GM18526 (cell line): Measurements from ENCODE around the gene LIPJ.
A peak's percentile ranks its signal among the peaks of the same experiment; 100 is the strongest.

Source experiments
- POLR2A ChIP-seq: IDR thresholded peaks from 3 replicates; pipeline ENCODE4 v1.6.1; 2011; ENCODE audit not compliant: insufficient read length; ENCODE audit errors: extremely low read depth

LIPJ gene

DNA sequence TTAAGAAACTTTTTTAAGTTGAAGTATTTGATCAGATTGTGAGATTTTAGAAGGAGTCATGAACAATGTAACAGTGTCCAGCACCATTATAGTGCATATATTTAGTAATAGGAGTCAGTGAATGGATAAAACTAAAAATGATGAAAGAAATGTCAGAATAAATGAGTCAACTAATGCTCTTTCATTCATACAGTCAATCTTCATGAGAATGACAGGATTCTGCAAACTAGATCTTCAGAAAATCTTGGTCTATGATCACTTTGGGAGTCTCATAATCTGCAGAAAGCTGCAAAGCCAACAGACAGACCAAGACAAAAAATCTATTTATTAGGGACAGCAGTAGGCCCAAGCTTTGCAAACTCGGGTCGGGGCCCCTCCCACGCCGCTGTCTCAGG is 4.2 kb upstream of the LIPJ start:
- no peak for TF ChIP-seq POLR2A

DNA sequence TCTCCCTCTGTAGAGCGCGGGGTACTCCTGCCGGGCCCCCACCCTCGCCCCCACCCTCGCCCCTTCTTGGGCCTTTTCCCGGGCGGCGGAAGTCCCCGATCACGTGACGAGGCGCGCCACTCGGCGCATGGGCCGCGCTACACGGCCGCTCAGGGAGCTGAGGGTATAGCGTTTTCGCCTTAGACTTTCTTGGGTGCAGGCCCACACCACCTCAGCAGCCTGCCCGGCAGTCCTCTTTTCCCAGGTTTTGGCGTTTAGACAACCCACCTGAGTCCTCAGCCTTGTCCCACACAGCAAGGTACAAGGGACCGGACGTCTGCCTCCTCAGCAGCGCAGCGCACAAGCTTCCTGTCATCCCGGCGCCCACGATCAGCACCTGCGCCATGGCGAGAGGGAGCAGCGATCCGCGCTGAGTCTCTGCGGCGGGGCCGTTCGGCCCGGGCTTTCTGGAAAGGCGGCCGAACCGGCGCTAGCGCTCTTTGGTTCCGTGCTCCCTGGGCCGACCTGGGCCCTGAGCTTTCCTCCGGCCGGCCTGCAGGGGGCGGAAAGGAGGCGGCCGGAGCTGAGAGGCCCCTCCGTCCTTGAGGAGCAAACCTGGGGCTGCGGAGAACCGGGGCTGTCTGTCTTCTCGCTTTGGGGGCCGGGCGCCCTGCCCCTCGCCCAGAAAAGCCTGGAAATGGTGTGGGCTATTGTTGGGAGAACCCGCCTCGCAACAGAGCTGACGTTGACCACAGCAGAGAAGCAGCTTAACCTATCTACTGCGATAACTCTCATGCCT is 3.6 kb upstream of the LIPJ start, which contains the start of gene RNLS:
TSS of gene RNLS (minus strand) at position 513 of the 778 bp plus-strand sequence.
- peak; percentile 80 for TF ChIP-seq POLR2A

DNA sequence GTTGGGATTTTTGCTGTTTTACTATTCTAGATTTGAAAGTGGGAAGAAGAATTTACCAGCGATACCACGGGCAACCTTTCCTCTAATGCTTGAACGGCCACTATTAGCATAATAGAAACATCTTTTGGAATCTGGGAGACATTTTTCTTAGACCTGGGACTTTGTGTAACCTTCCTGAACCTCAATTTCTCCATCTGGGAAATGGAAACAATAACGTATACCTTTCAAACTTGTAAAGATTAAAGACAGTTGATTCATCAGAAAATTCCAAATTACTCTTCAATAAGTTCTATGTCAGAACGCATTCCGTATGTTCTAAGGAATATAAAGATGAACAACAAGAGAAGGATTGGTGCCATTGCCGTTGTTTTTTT is 3.0 kb upstream of the LIPJ start:
- TF ChIP-seq POLR2A: no peak

DNA sequence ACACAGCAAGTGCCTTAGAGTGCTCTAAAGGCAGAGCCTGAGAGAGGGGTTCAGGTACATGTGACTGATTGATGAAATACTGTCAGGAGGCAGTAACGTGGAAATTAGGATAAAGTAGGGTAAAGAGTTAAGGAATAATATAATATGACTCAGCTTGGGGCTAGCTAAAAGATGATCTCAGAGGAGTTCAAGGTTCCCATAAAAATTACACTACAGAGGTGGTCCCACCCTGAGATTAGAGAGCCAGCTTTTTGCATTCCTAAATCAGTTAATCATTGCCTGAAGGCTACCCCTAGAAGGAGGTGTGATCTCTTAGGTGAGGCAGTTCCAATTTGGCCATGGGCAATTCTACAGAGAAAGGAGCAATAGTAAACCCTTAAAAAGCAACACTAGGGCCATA is 5.8 kb downstream of the LIPJ start:
- TF ChIP-seq POLR2A: no peak

DNA sequence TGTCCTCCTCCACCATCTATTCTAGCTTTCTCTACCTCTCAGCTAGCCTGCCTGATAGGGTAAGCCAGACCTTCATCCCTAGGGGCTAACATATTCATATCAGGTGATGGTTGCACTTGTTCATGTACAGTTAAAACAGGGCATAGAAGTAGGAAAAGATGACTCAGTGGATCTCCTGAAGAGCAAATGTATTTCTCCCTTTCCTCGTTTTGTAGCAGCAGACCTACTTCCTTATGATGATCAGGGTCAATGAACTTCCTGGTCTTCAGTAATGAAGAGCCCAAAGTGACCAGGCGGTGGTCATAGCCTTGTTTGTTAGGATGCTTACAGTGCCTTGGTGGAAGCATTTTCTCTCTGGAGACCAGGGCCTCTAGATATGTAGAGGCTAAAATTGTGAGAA is 6.3 kb downstream of the LIPJ start:
- TF ChIP-seq POLR2A: no peak

DNA sequence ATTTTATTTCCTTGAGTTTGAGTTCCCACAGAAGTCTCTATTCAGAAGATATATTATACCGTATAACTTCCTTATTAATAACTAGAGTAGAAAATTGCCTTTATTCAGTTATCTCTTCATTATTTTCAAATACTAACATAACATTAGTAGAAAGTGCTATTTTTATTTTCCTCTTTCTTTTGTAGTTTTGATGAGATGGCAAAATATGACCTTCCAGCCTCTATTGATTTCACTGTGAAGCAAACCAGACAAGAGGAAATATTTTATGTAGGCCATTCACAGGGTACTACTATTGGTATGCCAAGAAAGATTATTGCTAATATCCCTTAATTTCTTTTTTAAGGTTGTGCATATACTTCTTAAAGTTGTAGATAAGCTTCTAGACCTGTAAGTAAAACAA is 7.9 kb downstream of the LIPJ start:
- TF ChIP-seq POLR2A: no peak

DNA sequence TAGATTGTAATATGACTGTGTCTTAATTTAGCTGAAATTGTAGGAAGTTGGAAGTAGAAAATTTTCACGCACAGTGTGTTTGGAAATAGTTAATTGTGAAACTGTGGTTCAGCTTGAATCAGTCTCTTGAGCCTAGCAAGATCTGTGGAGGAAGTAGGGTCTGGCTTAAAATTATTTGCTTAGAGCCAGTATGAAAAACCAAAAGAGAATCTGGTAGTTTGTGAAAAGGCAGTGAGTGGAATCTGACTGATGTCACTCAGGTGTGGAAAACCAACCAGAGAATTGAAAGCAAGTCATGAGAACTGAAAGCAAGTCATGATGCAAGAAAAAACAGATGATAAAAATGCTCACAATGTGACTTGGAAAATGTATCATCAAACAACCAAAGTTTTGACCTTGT is 11.5 kb downstream of the LIPJ start:
- no peak for TF ChIP-seq POLR2A

DNA sequence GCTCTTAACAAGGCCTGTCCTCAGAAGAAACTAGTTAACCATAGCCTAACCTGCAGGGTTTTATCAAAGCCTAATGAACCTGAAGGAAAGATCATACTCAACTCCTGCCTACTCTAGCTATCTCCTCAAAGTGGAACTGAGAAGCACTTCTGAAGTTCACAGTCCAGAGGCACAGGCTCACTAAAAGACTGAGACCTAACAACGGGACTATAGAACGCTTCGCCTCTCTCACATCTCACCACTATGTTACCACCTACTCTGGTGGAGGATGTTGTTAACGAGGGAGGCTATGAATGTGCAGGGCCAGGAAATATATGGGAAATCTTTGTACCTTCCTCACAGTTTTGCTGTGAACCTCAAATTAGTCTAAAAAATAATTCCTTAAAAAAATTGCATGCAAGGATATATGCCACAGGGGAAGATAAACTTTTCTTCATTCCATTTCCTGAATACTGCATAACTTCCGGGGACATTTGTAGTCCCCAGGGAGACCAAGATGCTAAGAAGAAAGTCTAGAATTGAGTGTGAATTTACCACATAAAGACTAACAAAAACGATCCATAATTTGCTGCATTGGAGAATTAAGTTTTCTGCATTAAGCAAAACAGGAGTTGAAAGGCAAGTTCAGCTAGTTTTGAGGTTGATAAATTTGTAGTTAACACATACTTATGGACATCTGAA is 21.6 kb downstream of the LIPJ start:
- no peak for TF ChIP-seq POLR2A

DNA sequence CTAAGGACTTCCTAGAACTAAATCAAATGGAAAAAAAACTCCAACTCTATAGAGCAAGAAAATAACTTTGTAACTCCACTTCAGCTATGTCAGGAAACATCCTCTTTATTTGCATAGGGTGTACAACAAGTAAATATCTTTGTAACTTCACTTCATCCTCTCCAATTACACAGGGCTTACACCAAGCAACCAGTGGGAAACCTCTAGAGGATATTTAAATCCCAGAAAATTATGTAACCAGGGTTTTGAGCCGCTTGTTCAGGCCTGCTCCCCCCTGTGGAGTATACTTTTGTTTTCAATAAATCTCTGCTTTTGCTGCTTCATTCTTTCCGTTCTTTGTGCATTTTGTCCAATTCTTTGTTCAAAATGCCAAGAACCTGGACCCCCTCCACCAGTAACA is 22.2 kb downstream of the LIPJ start:
- TF ChIP-seq POLR2A: no peak

DNA sequence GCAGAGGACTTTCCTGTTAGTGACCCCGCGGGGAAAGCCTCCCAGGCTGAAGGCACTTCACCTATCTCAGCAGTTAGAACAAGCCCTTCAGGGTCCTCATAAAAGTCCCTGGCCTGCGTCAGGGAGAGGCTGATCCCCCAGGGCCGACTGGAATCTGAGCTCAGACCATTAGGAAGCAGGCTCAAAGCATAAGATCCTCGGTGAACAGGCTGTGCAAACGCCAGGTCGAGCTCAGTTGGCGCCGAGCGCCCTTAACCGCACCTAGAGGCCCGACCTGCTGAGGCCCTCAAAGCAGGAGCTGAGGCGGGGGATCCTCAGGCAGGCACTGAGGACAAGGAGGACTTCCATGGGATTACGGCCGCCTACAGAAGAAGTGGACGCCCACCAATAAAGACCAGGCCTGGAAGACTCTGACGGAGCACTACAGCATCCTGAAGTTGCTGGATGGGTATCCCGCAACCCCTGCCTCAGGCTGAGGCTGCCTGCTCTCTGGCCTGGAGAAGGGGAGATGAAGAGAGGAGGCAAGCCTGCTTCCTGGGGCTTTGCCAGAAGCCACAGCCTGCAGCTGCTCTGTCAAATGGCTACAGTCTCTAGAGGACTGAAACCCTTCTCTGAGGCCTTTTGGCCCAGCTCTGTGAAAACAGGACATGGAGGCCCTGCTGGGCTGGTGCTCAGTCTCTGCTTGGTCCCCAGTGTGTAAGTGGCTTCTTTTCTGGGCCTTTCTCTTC is 29.9 kb downstream of the LIPJ start:
- TF ChIP-seq POLR2A: no peak

DNA sequence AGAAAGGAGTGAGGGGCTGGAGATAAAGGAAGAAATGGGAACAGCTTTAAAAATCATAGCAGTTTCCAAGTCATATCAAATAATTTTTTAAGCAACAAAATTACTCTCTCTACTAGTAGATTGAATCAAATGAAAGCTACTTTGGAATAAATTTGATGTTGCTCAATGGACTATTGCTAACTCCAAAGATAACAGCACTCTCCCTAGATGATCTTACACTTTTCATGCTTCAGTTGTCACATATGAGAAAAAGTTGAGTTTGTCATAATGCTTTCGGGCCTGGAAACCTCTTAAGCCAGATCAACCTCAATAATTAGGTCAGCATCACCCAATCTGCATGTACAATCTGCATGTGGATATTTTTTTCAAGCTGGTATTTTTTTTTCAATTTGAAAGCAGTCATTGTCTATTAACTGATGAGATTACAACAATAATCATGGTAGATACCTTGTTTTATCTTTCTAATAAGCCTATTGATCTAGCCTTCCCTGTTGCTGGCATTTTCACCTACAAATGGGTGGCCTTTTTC is 31.3 kb downstream of the LIPJ start:
- no peak for TF ChIP-seq POLR2A

DNA sequence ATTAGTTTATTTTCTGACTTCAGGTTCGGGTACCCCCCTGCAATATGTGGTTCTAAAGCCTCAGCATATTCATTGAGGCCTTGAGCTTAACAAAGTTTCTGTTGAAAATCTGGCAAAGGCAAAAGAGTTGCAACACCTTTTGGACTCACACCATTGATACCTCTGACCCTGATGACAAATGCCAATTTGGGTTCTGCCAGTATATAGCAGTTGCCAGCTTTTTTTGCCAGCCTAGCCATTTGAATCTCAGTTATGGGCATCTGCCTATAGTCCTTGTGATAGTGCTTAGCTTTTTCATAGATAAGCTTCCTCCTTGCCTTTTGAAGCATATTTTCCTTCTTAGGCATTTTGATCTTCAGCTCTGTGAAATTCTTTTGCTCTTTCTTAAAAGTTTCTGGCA is 31.9 kb downstream of the LIPJ start:
- no peak for TF ChIP-seq POLR2A

DNA sequence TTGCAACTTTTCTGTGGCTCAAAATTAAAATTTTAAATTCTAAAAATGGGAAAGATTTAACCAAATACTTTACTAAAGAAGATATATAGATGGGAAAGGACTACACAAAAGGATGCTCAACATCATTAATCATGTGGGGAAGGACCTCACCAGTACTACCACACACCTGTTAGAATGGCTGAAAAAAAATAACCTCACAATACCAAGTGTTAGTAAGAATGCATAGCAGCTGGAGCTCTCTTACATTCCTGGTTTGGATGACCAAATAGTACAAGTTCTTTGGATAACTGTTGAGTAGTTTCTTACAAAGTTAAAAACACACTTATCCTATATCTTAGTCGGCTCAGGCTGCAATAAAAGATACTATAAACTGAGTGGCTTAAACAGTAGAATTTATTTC is 33.9 kb downstream of the LIPJ start:
- no peak for TF ChIP-seq POLR2A

DNA sequence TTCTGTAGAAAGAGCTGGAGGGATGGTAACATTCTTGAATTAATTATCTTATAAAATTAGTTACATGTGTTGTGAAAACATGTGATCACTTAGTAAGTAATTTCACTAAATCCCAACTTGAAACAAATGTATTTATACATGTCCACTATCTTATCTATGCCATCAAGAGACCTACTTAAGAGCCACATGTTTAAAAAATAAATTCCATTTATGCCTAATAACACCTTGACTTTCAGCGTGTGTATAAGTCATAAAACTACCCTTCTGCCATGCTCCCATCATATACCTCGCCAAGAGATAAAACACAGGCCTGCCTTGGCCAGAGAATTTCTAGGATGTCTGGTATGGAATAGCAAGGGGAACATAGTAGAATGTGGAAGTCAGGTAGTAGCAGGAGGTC is 37.3 kb downstream of the LIPJ start:
- no peak for TF ChIP-seq POLR2A

DNA sequence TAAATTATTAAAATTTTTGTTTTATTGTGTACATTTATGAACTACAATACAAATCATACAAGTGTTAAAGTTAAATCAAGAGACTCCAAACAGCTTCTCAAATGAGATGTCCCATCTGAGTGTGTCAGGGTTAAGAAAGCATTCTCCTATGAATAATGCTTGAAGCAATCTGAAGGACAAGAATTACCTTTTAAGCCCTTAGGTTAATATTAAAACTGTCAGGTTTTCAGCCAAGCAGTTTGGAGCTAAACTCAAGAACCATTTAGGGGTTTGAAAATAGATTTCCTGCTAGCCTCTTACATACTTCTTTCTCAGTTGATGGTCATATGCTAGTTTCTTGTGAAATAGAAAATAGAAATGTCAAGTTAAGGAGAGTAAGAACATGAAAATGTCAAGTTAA is 38.3 kb downstream of the LIPJ start:
- no peak for TF ChIP-seq POLR2A

DNA sequence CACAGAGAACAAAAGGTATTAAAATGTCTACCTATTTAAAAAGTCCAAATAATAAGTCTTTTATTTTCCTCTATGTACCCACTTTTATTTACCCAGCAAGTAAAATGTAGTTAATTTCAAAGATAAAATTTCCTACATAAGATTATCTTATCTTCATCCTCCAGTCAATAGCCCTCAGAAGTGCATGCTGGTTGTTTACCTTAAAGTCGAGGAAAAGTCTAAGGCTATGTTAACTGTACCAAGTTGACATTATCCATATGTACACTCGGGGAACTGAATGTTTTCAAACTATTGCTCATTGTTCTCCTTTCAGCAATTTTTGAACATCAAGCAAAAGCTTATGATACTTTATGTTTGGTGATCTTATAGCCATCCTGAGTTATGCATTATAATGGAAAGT is 53.6 kb downstream of the LIPJ start:
- no peak for TF ChIP-seq POLR2A

DNA sequence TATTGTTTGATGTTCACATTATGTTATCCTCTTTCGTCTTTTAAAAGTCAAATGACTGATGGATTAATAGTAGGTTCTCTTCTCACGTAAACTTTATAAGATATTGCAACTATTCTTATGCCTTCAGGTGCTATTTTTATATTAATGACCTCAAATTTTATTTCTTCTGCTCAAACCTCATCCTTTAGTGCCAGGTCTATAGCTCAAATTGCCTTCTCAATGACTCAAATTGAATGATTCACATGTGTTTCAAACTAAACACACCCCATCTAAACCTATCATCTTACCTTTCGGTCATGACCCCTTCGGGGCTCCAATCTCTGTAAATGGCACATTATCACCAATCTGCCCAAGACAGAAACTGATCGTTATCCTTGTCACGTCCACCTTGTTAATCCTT is 55.6 kb downstream of the LIPJ start:
- TF ChIP-seq POLR2A: no peak

DNA sequence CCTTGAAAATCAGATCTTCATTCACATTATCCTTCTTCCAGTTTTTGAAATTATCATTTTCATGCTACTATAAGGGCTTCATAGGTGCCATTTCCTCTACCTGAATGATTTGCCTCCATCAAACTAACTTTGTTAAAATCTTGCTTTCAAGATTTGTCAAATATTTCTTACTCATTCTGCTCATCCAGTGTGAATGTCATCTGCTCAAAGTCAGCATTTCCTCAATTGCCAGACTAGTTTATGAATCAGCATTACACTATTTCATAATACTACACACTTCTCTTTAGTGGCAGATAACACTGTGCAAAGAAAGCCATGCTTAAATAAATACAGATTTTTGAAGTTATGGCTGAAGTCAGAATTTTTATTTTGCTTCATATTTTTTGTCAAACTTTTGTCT is 56.4 kb downstream of the LIPJ start:
- TF ChIP-seq POLR2A: no peak
